Posterior vena cava (tissue), 2 donors: ENCODE measurements around the gene PRKAG2. TPM values are rescaled to one million over a fixed set of nuclear protein-coding genes. Genes with fewer than 3 reads are reported as not detected.

ENCODE experiments used
- DNase-seq: peaks from one replicate; pipeline ENCODE4 v3.0.0-alpha.2; 2020; ENCODE audit warnings: low spot score
- intact Hi-C, 2 donors: fragments of 100-400 bp; cut with DNase I; formaldehyde crosslinking; loops; one replicate each; pipeline versions ENCODE4 v1.14.1 to v1.14.2; 2022 to 2023
- total RNA-seq, 2 donors: library from RNA; stranded (reverse); fragmentation: NEBNext Ultra II Directional; extraction: Animal tissue kit (Norgen Biotek cat#: 25700); gene quantifications; one replicate each; pipeline ENCODE4 v1.2.1, GENCODE V29; 2021
- donor health status: DM: yes; HTN: yes; CAD: no.
- donor health status: DM: yes; HTN: yes; CAD: no.

PRKAG2 gene
- total RNA-seq, 2 donors from 2014 or later = 91.8 to 94.2 TPM

- intact Hi-C loops = loop anchor here (10.0 kb wide), 2 partner anchors 65 to 85 kb away; no protein-coding TSS in a partner anchor
- DNase-seq = peak; percentile 58
Observed at GRCh38 chr7:151869968-151870918, 6.7 kb downstream of the PRKAG2 start.

DNA sequence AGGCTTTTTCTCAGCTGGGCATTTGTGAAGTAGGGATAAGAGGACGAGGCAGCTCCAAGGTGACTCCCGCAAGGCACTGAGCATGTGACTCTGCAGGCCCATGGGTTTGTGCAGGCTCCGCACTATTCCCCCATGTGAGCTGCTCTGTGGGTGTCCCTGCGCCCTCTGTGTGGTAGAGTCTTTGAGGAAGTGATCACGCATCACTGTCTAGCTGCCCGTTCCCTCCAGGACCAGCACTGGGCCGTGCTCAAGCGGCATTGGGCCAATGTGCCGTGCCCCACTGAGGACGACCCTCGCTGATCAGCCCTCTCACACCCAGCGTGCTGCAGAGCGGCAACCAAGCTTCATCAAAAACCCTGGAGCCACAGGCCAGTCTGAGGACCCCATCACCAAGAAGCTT is 7.5 kb downstream of the PRKAG2 start:
- DNase-seq = peak; percentile 56
- intact Hi-C loops = no loop called here

- no peak for DNase-seq
- intact Hi-C loops = no loop called here
Observed at GRCh38 chr7:151869109-151869428, 7.8 kb downstream of the PRKAG2 start.

DNA sequence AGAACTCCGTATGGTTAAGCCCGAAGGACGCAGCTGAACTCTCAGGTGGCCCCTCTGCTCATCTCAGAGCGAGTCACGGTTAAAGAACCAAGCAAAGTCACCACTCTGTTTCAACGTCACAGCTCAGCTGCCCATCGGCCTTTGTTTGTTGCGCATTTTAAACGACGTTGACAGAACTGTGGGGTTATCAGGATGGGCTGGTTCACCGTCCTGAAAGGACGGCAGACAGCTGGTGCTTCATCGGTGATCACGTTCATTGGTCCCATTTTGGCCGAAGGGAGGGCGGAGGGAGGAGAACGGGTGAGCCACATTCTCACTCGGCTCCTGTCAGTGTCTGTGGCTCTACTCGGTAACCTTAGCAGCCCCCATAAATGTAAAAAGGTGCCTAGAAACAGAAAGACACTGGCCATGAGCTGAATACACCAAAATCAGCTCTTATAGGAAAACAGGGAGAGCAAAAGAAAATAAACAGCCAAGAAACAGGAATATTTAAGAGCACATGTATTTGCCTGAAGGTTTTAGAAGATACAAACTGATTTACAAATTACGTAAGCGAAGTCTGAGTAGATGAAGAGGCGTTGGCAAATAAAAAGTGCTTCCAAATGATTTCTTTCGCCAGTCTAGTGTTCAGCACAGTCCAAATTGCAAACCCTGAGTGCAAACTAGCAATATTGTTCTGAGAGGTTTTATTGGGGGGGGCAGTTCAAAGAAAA is 8.4 kb downstream of the PRKAG2 start:
- peak; percentile 53 for DNase-seq
- intact Hi-C loops = no loop called here

GRCh38 chr7:151867912-151868311 is 9.0 kb downstream of the PRKAG2 start:
- DNase-seq = peak; percentile 81
- intact Hi-C loops = no loop called here

GRCh38 chr7:151866761-151867655 is 9.9 kb downstream of the PRKAG2 start:
- intact Hi-C loops = no loop called here
- DNase-seq = peak; percentile 67

GRCh38 chr7:151866028-151866427 is 10.9 kb downstream of the PRKAG2 start:
- intact Hi-C loops = no loop called here
- peak; percentile 52 for DNase-seq

DNA sequence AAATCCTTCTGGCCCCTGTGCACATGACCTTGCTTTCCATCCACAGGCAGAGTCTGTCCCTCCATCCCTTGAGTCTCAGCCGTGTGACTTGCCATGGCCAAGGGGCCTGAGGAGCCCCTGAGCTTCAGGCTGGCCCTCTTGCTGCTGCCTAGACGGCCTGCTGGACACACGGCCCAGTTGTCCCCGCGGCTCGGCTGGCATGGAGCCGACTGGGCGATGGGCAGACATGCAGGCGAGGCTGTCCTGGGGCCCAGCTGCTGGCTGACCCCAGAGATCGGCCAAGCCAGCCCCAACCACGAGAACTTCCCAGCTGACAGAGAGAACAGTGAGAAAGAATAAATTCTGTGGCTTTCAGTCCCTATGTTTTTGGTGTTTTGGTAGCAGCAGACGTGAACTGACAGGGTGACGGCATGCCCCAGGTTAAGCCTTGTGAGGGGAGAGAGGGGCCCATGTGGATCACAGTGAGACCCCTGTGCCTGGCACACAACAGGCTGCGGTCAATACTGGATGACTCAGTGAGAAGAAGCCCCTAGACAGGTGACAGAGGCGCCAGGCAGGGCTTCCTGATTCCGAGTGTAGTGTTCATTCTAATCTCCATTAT is 11.7 kb downstream of the PRKAG2 start:
- DNase-seq = peak; percentile 58
- intact Hi-C loops = no loop called here

- intact Hi-C loops = no loop called here
Observed at GRCh38 chr7:151864561-151864960, 12.4 kb downstream of the PRKAG2 start.

DNA sequence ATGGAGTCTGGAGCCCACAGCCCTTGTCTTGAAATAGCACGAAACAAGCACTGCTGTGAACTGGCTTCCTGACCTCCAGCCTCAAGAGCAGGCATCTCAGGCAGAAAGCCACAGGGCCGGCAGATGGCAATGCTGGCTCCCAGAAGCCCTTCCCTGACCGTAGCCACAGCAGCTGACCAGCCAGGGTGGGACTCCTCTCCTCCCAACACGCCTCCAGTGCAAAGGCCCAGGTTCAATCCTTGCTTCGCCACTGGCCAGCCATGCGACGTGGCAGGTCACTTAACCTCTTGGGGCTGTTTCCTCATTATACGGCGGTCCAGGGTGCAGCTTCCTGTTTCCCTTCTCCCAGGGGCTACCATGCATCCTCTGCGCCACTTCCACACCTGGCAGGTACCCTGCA is 12.8 kb downstream of the PRKAG2 start:
- intact Hi-C loops = no loop called here
- peak; percentile 74 for DNase-seq

More at GRCh38 chr7:151864561-151864960, 12.4 kb downstream of the PRKAG2 start:
- DNase-seq = no peak

DNA sequence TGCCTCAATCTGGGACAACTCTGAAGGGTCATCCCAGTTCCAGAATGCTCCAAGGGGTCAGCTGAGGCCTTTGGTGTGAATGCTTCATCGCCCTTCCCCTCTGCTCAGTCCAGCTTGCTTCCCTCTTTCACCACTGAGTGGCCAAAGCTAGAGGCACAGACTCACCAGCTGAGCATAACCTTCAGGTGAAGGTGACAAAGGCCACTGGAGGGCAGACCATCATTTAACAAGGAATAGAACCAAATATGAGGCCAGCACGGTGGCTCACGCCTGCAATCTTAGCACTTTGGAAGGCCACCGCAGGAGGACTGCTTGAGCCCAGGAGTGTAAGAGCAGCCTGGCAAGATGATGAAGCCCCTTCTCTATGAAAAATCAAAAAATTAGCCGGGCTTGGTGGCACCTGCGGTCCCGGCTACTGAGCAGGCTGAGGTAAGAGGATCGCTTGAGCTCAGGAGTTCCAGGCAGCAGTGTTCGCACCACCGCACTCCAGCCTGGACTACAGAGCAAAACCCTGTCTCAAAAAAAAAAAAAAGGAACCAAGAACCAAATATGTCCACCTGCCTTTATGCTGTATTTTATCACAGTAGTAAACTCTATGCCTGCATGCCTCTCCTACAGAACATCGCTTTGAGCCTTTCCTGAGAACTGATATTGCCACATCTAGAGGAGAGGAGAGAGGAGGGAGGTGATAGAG is 13.4 kb downstream of the PRKAG2 start:
- intact Hi-C loops = no loop called here
- DNase-seq = peak; percentile 18

- peak; percentile 75 for DNase-seq
- intact Hi-C loops = no loop called here
Observed at GRCh38 chr7:151862606-151863381, 14.1 kb downstream of the PRKAG2 start.

GRCh38 chr7:151861881-151862280 is 15.0 kb downstream of the PRKAG2 start:
- DNase-seq = peak; percentile 77
- intact Hi-C loops = no loop called here

DNA sequence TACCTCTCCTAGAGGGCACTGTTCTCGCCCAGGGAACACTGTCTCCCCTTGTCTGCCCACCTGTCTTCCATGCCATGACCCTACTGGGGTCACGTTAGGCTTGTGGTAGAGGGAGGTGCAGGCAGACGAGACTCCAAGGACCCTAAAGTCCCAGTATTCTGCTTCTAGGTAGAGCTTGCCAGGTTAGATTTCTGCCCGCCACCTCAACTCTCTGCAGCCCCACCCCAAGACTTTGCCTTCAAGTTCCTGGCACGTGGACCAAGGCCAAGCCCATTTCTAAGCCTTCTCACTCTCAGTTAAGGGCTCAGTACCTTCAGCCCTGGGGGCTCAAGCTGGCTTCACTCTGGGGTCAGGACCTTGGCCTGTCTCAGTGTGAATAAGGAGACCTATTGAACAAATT is 16.1 kb downstream of the PRKAG2 start:
- intact Hi-C loops = no loop called here
- DNase-seq = peak; percentile 42

DNA sequence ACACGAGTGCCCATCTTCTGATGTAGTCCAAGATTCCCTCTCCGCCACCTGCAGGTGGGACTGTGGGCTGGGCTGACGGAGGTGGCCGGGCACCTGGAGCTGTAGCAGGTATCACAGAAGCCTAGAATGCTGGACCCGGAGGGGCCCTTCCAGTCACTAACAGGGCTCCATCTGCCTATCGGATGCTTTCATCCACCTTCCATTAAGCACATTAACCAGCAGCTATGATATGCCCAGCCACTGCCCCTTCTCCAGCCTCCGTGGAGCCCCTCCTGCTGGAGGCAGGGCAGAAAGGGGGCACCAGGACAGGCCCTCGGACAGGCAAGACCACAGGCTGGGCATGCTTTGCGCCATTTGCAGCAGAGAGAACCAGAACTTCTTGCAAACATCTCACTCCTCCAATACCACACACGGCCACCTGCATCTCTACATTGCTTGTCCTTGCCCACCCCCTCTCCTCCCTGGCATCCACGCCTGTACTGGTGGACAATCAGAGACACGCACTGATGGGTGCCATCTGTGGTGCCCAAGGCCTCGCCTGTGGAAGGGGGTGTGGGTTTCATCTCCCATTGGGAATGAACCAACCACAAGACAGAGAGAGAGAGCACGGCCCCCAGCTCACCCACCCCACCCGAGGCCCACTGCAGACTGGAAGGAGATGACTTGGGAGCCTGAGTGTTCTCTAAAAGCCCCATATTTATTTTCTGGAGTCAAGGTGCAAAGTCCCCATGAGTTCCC is 16.8 kb downstream of the PRKAG2 start:
- peak; percentile 72 for DNase-seq
- intact Hi-C loops = no loop called here

DNA sequence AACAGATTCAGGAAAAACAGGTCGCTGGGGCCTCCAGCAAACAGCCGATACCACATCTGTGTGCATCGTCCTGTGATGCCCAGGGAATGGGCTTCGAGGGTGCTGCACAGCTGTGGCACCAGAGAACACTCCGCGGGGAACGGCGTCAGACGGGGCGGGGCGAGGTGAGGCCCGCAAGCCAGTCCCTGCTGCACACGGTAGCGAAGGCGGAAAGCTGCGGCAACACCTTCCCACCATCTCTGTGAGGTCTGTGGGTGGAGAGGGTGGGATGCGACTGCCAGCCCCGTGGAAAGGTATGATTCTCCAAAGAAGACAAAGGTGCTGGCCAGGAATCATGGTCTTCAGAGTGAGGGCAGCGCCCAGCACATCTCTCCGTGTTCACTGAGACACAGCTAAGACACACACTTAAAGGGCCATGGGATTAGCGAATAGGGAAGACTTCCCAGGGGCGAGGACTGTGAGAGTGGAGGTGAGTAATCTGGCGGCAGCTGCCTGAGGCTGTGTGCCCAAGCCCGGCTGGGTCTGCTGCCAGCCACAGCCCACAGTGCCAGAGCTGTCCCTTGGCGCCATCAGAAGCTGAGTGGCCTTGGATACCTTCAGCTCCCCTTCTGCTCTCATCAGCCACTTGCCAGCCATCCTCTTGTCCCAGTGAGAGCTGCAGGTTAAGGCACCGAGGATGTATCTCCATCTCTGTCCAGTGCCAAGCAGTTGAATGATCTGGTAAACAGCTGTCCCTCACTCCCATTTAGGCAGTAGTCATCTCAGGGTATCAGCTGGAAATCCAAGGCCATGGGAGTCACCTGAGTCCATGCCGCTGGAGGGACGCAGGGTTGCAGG is 17.6 kb downstream of the PRKAG2 start:
- intact Hi-C loops = no loop called here

More for the DNA sequence above, 17.6 kb downstream of the PRKAG2 start:
- peak; percentile 58 for DNase-seq
